HepG2 (cell line): Measurements from ENCODE around the gene TRIM10. TPM values are rescaled to one million over a fixed set of nuclear protein-coding genes. Genes with fewer than 3 reads are reported as not detected.

Source experiments
- ATAC-seq: fragments of 200-7000 bp; cut with Tn5 transposase; 3 replicates; pipeline ENCODE4 v1.9.1; 2020; ENCODE audit warnings: mild to moderate bottlenecking, moderate library complexity
- BruUV-seq: library from RNA; stranded (reverse); fragments of 400-500 nt; replicated peaks from 2 replicates; lab custom pipeline; 2021; lab: Mats Ljungman, UMichigan
- CTCF ChIA-PET: fragments of 300-600 bp; formaldehyde crosslinking; extraction: SDS; loops from one replicate; lab custom pipeline; 2021; ENCODE audit warnings: low total read pairs, inconsistent platforms, low intra/inter-chr PET ratio; lab: Yijun Ruan, JAX
- POLR2A ChIA-PET: fragments of 350-600 bp; sonication (Branson Sonifier 250); formaldehyde crosslinking; loops from one replicate; lab custom pipeline; 2020; ENCODE audit warnings: antibody characterized with exemption, inconsistent platforms; lab: Yijun Ruan, JAX
- DNase-seq: peaks from one replicate; pipeline ENCODE4 v3.0.0-alpha.2; 2015; ENCODE audit warnings: low spot score
- FAIRE-seq: peaks from 3 replicates; lab custom pipeline; 2011; peaks lifted over from hg19 to GRCh38; lab: Jason Lieb, UNC
- H2AFZ ChIP-seq: one replicate; pipeline ENCODE4 v1.6.1; 2011; ENCODE audit warnings: low read length, inconsistent platforms
- H3K27ac ChIP-seq: fragments of 300-600 bp; 3 replicates; pipeline ENCODE4 v1.8.0; 2011; ENCODE audit warnings: mixed run types, mild to moderate bottlenecking, mixed read lengths, low read length, inconsistent platforms; ENCODE audit not compliant: insufficient read depth; ENCODE audit errors: extremely low read length
- H3K27me3 ChIP-seq, 2 experiments: fragments of 200-600 bp in 1 of 2; 2 replicates in 1 of 2; 3 replicates in 1 of 2; pipeline versions ENCODE4 v1.6.0 to v1.8.0; 2011; ENCODE audit warnings: low read length in 2 of 2, mild to moderate bottlenecking in 2 of 2, moderate library complexity in 2 of 2, inconsistent platforms in 1 of 2; ENCODE audit not compliant: insufficient read depth in 2 of 2, control insufficient read depth in 1 of 2
- H3K36me3 ChIP-seq, 2 experiments: fragments of 200-600 bp in 1 of 2; replicated peaks in 1 of 2; 2 replicates in 1 of 2; 3 replicates in 1 of 2; pipeline versions ENCODE4 v1.5.1 to v1.8.0; 2011; ENCODE audit warnings: low read length in 2 of 2, inconsistent platforms in 1 of 2; ENCODE audit not compliant: insufficient read depth in 2 of 2, control insufficient read depth in 1 of 2
- H3K4me1 ChIP-seq: 2 replicates; pipeline ENCODE4 v1.5.1; 2012; ENCODE audit warnings: low read length, inconsistent platforms; ENCODE audit not compliant: insufficient read depth
- H3K4me2 ChIP-seq: 2 replicates; pipeline ENCODE4 v1.6.0; 2011; ENCODE audit warnings: low read depth, low read length, inconsistent platforms
- H3K4me3 ChIP-seq, 3 experiments: fragments of 200-600 bp in 1 of 3; sonication (generic), shearing (Covaris generic) in 1 of 3; replicated peaks in 1 of 3; 2 replicates each; pipeline ENCODE4 v1.5.1; 2011 to 2016; ENCODE audit warnings: low read length in 3 of 3, inconsistent platforms in 2 of 3, low read depth in 2 of 3, mild to moderate bottlenecking in 2 of 3, control low read depth in 1 of 3, mixed read lengths in 1 of 3; ENCODE audit not compliant: insufficient read depth in 1 of 3
- H3K79me2 ChIP-seq: one replicate; pipeline ENCODE4 v1.6.1; 2011; ENCODE audit warnings: low read length, inconsistent platforms; ENCODE audit not compliant: insufficient read depth
- H3K9ac ChIP-seq: 2 replicates; pipeline ENCODE4 v1.6.0; 2011; ENCODE audit warnings: mild to moderate bottlenecking, low read depth, low read length, inconsistent platforms; ENCODE audit not compliant: insufficient read depth
- H3K9me3 ChIP-seq: 2 replicates; pipeline ENCODE4 v1.5.1; 2012; ENCODE audit warnings: mild to moderate bottlenecking, low read length
- H4K20me1 ChIP-seq: 2 replicates; pipeline ENCODE4 v1.6.0; 2011; ENCODE audit warnings: inconsistent platforms, mild to moderate bottlenecking, low read length, moderate library complexity; ENCODE audit not compliant: insufficient read depth
- ATAD3A ChIP-seq: sonication (generic); formaldehyde crosslinking; IDR thresholded peaks from 2 replicates; pipeline ENCODE4 v1.4.0; 2020; ENCODE audit warnings: missing genetic modification reagents
- CTCF ChIP-seq: sonication (generic); formaldehyde crosslinking; IDR thresholded peaks from 2 replicates; pipeline ENCODE4 v1.5.0; 2020; ENCODE audit warnings: mild to moderate bottlenecking, missing genetic modification reagents, moderate library complexity
- E2F2 ChIP-seq: sonication (generic); formaldehyde crosslinking; IDR thresholded peaks from 2 replicates; pipeline ENCODE4 v1.4.0; 2020; ENCODE audit warnings: missing genetic modification reagents, borderline replicate concordance
- ELF3 ChIP-seq: IDR thresholded peaks from 2 replicates; pipeline ENCODE4 v1.6.1; 2016; ENCODE audit warnings: missing genetic modification reagents, missing compliant biosample characterization
- GATA4 ChIP-seq: sonication (generic); IDR thresholded peaks from 2 replicates; pipeline ENCODE4 v1.6.1; 2016; ENCODE audit warnings: antibody characterized with exemption, low read depth, borderline replicate concordance
- MTA1 ChIP-seq: sonication (generic); formaldehyde crosslinking; IDR thresholded peaks from 2 replicates; pipeline ENCODE4 v1.4.0; 2020; ENCODE audit warnings: missing genetic modification reagents, mild to moderate bottlenecking, borderline replicate concordance
- ZNF207 ChIP-seq: fragments of 450-650 bp; IDR thresholded peaks from 2 replicates; pipeline ENCODE4 v1.6.1; 2016; ENCODE audit warnings: antibody characterized with exemption, borderline replicate concordance
- ZNF850 ChIP-seq: sonication (generic); formaldehyde crosslinking; conservative IDR thresholded peaks from 2 replicates; pipeline ENCODE4 v1.9.0; 2021; ENCODE audit warnings: mild to moderate bottlenecking, missing genetic modification reagents
- WGBS: methylation state at CpG from one replicate; pipeline ENCODE4 v1.1.6; 2017; ENCODE audit warnings: low lambda C conversion rate; 5-methylcytosine and 5-hydroxymethylcytosine counted together
- in situ Hi-C: cut with HindIII; loops from 2 replicates; pipeline ENCODE4 v1.10.0; 2017; ENCODE audit warnings: low pct_unique_long_range_greater_than_20kb; ENCODE audit not compliant: extremely low pct_ligation_motif_present
- intact Hi-C: fragments of 100-400 bp; cut with micrococcal nuclease; formaldehyde crosslinking; loops from one replicate; pipeline ENCODE4 v1.10.0; 2022; ENCODE audit not compliant: unreplicated experiment
- polyA plus RNA-seq, 8 experiments: library from polyadenylated mRNA; depleted of rRNA in 3 of 8; stranded (reverse) in 7 of 8; unstranded in 1 of 8; fragments of >200 nt; fragmentation: Illumina TruSeq in 4 of 8; extraction: Trizol in 4 of 8; gene quantifications; 2 replicates each; pipeline versions ENCODE4 v1.2.1 to v1.2.3, GENCODE V29; 2011 to 2016; ENCODE audit warnings: low read depth in 4 of 8, missing spikeins in 1 of 8, mixed read lengths in 1 of 8; ENCODE audit not compliant: insufficient read depth in 1 of 8
- total RNA-seq, 5 experiments: library from RNA; depleted of rRNA; stranded (reverse); fragments of >200 nt; fragmentation: Illumina TruSeq; extraction: Trizol; gene quantifications; 2 replicates each; pipeline ENCODE4 v1.2.3, GENCODE V29; 2016; ENCODE audit warnings: low read depth in 1 of 5

The TRIM10 gene
- total and polyA plus RNA-seq, 2 of the 13 experiments (the other 11 are each of a cell fraction or from before 2014, with no cell fraction given) = 4.1 to 6.8 TPM

- in situ Hi-C loops = no loop called here
- POLR2A ChIA-PET = interaction anchor here (0.6 kb wide), 1 partner anchor 53 kb away, joined by 3 read pairs; no protein-coding TSS in a partner anchor
- Histone ChIP-seq H3K4me3 (no peak overlapping the region), H3K4me1 (peaks cover 56% of the 10 kb centered on the region), H3K9ac (no peak overlapping the region), H3K79me2 (no peaks in the 10 kb centered on the region), H3K9me3 (no peaks in the 10 kb centered on the region), H4K20me1 (no peaks in the 10 kb centered on the region), H3K36me3 (no peaks in the 10 kb centered on the region), H3K27ac (no peak overlapping the region), H3K4me2 (no peak overlapping the region), H2AFZ (no peak overlapping the region), H3K27me3 (no peaks in the 10 kb centered on the region; a peak in 1 of 5 replicates)
- DNase-seq (no peak), ATAC-seq (no peak), FAIRE-seq (peak; percentile 47)
- TF ChIP-seq ZNF207 = no peak
- TF ChIP-seq ZNF850 (CRISPR knock-in tag) = no peak
- no peak for TF ChIP-seq GATA4
- TF ChIP-seq E2F2 = no peak
- TF ChIP-seq ELF3 = no peak
- TF ChIP-seq MTA1 (CRISPR knock-in tag) = no peak
- TF ChIP-seq ATAD3A (CRISPR knock-in tag) = no peak
- TF ChIP-seq CTCF (CRISPR knock-in tag) = 0 out of 2 replicates have a peak, but pooled peaks have one; percentile 12
- CTCF ChIA-PET = interaction anchor here (1.8 kb wide), 1 partner anchor 21 kb away, joined by 6 read pairs; no protein-coding TSS in a partner anchor
- intact Hi-C loops = loop anchor here (1.0 kb wide), 1 partner anchor 21 kb away; no protein-coding TSS in a partner anchor
- BruUV-seq = no TSS peak
- WGBS = 21% methylated on average over 3 of the region's 3 CpGs
Measured at GRCh38 chr6:30149234-30149633, 11.8 kb downstream of the TRIM10 start.
